Measurements from ENCODE around the gene EFNA2.
A peak's percentile ranks its signal among the peaks of the same experiment; 100 is the strongest.

Gene EFNA2

GRCh38 chr19:1285737-1286360 is at the start of gene EFNA2:
TSS of gene EFNA2 (plus strand) at chr19:1285873. CDS start at chr19:1286169, 296 bp downstream.
- no peaks in the 10 kb centered on the region for H3K79me2 ChIP-seq
- no peak within 1 kb of the TSS for H2AFZ ChIP-seq
- no peaks in the 10 kb centered on the region for H3K36me3 ChIP-seq (ENCODE audit: control insufficient read depth, insufficient read depth, low read length)
- H3K4me3 ChIP-seq (ENCODE audit: low read depth, low read length): no peak within 1 kb of the TSS
- H3K4me1 ChIP-seq: peaks cover 3% of the 10 kb centered on the region
- H3K27ac ChIP-seq: no peak within 1 kb of the TSS
- TF ChIP-seq CTCF (IDR thresholded peaks at IDR 0.05): no peak
- H3K9ac ChIP-seq: no peak within 1 kb of the TSS
- no peaks in the 10 kb centered on the region for H3K9me3 ChIP-seq (ENCODE audit: control insufficient read depth, low read length)
- no peak within 1 kb of the TSS for H3K4me2 ChIP-seq (ENCODE audit: low read length)
- no peaks in the 10 kb centered on the region for H3K27me3 ChIP-seq (ENCODE audit: control insufficient read depth, insufficient read depth, low read length)

- Histone ChIP-seq H3K9me3 (ENCODE audit: control insufficient read depth, low read length) (no peaks in the 10 kb centered on the region), H3K4me1 (peaks cover 22% of the 10 kb centered on the region)
Measured at GRCh38 chr19:1236576-1236975, 49.1 kb upstream of the EFNA2 start.

GRCh38 chr19:1237027-1237659 is 48.5 kb upstream of the EFNA2 start:
- H3K36me3 ChIP-seq (ENCODE audit: control insufficient read depth, insufficient read depth, low read length): no peaks in the 10 kb centered on the region
- TF ChIP-seq CTCF (IDR thresholded peaks at IDR 0.05): no peak
- H3K27ac ChIP-seq: no peak overlapping the region
- peak overlapping the region; percentile 69 for H3K4me2 ChIP-seq (ENCODE audit: low read length)
- H3K9ac ChIP-seq: no peak overlapping the region
- H3K9me3 ChIP-seq (ENCODE audit: control insufficient read depth, low read length): no peaks in the 10 kb centered on the region
- no peaks in the 10 kb centered on the region for H3K27me3 ChIP-seq (ENCODE audit: control insufficient read depth, insufficient read depth, low read length)
- H3K4me3 ChIP-seq (ENCODE audit: low read depth, low read length): peak overlapping the region; percentile 53
- no peaks in the 10 kb centered on the region for H3K79me2 ChIP-seq
- peak overlapping the region; percentile 71 for H2AFZ ChIP-seq
- peaks cover 22% of the 10 kb centered on the region for H3K4me1 ChIP-seq

More at GRCh38 chr19:1236576-1236975, 49.1 kb upstream of the EFNA2 start:
- H3K4me2 ChIP-seq (ENCODE audit: low read length): peak overlapping the region; percentile 69
- H3K9ac ChIP-seq: no peak overlapping the region
- no peaks in the 10 kb centered on the region for H3K36me3 ChIP-seq (ENCODE audit: control insufficient read depth, insufficient read depth, low read length)
- no peaks in the 10 kb centered on the region for H3K79me2 ChIP-seq
- no peaks in the 10 kb centered on the region for H3K27me3 ChIP-seq (ENCODE audit: control insufficient read depth, insufficient read depth, low read length)
- no peak overlapping the region for H3K4me3 ChIP-seq (ENCODE audit: low read depth, low read length)
- no peak for TF ChIP-seq CTCF (IDR thresholded peaks at IDR 0.05)
- no peak overlapping the region for H3K27ac ChIP-seq
- peak overlapping the region; percentile 71 for H2AFZ ChIP-seq

GRCh38 chr19:1237754-1238368 is 47.8 kb upstream of the EFNA2 start, which contains the start of gene CBARP:
TSS of gene CBARP (minus strand) at chr19:1238005. CDS start at chr19:1236100, 1,905 bp downstream.
- Histone ChIP-seq H2AFZ (peak within 1 kb of the TSS; percentile 71), H3K9me3 (ENCODE audit: control insufficient read depth, low read length) (no peaks in the 10 kb centered on the region), H3K9ac (no peak within 1 kb of the TSS), H3K4me1 (peaks cover 18% of the 10 kb centered on the region), H3K4me3 (ENCODE audit: low read depth, low read length) (peak within 1 kb of the TSS; percentile 53), H3K79me2 (no peaks in the 10 kb centered on the region), H3K4me2 (ENCODE audit: low read length) (peak within 1 kb of the TSS; percentile 69), H3K27me3 (ENCODE audit: control insufficient read depth, insufficient read depth, low read length) (no peaks in the 10 kb centered on the region), H3K36me3 (ENCODE audit: control insufficient read depth, insufficient read depth, low read length) (no peaks in the 10 kb centered on the region), H3K27ac (no peak within 1 kb of the TSS)
- no peak for TF ChIP-seq CTCF (IDR thresholded peaks at IDR 0.05)
